Panc1 (cell line): ENCODE results near the gene RGMA.

Experiments
- CTCF ChIP-seq: fragments of 450-650 bp; IDR thresholded peaks from 2 replicates; pipeline ENCODE4 v1.5.1; 2017; ENCODE audit warnings: mild to moderate bottlenecking
- POLR2AphosphoS5 ChIP-seq: IDR thresholded peaks from 2 replicates; pipeline ENCODE4 v1.6.1; 2012; ENCODE audit warnings: mild to moderate bottlenecking, low read depth, low read length, moderate library complexity
- TCF7L2 ChIP-seq: IDR thresholded peaks from 2 replicates; pipeline ENCODE4 v1.6.1; 2011; ENCODE audit warnings: mild to moderate bottlenecking, low read depth, low read length, inconsistent platforms

GRCh38 chr15:93129702-93130488 is 40.9 kb upstream of the RGMA start:
- no peak for TF ChIP-seq POLR2AphosphoS5
- no peak for TF ChIP-seq CTCF
- no peak for TF ChIP-seq TCF7L2
